CD14-positive monocyte (primary cell): Measurements from ENCODE around the gene MORN2. TPM values are rescaled to one million over a fixed set of nuclear protein-coding genes. Genes with fewer than 3 reads are reported as not detected.

ENCODE experiments used
- DNase-seq, 3 donors: peaks; one replicate each; pipeline ENCODE4 v3.0.0-alpha.2; 2011 to 2022
- H2AFZ ChIP-seq: 2 replicates; pipeline ENCODE4 v1.6.0; 2012; ENCODE audit warnings: mild to moderate bottlenecking, low read depth, low read length, inconsistent platforms; ENCODE audit not compliant: insufficient read depth, poor library complexity, severe bottlenecking
- H3K27ac ChIP-seq, 2 donors: 1 replicate in 1 of 2; 2 replicates in 1 of 2; pipeline ENCODE4 v1.5.1; 2012 to 2013; ENCODE audit warnings: low read length in 2 of 2, control low read depth in 1 of 2, inconsistent platforms in 1 of 2, low read depth in 1 of 2, mild to moderate bottlenecking in 1 of 2
- H3K27me3 ChIP-seq, 2 donors: one replicate each; pipeline versions ENCODE4 v1.6.0 to v1.6.1; 2011 to 2013; ENCODE audit warnings: low read length in 2 of 2; ENCODE audit not compliant: control insufficient read depth in 2 of 2, insufficient read depth in 2 of 2
- H3K36me3 ChIP-seq, 2 donors: replicated peaks in 1 of 2; 1 replicate in 1 of 2; 2 replicates in 1 of 2; pipeline versions ENCODE4 v1.5.1 to v1.6.1; 2012 to 2013; ENCODE audit warnings: low read length in 2 of 2, control low read depth in 1 of 2, inconsistent platforms in 1 of 2, mild to moderate bottlenecking in 1 of 2; ENCODE audit not compliant: insufficient read depth in 2 of 2, control insufficient read depth in 1 of 2
- H3K4me1 ChIP-seq, 2 donors: 1 replicate in 1 of 2; 2 replicates in 1 of 2; pipeline versions ENCODE4 v1.5.1 to v1.6.1; 2012 to 2013; ENCODE audit warnings: low read length in 2 of 2, control low read depth in 1 of 2, inconsistent platforms in 1 of 2, mild to moderate bottlenecking in 1 of 2, moderate library complexity in 1 of 2; ENCODE audit not compliant: insufficient read depth in 2 of 2, control insufficient read depth in 1 of 2
- H3K4me2 ChIP-seq: replicated peaks from 2 replicates; pipeline ENCODE3; 2012; ENCODE audit warnings: low read length, moderate library complexity, mild to moderate bottlenecking; ENCODE audit not compliant: poor library complexity, severe bottlenecking; ENCODE audit errors: extremely low read depth
- H3K4me3 ChIP-seq, 3 experiments: fragments of 200-600 bp in 1 of 3; sonication (generic) in 1 of 3; replicated peaks in 1 of 3; 1 replicate in 2 of 3; 2 replicates in 1 of 3; pipeline ENCODE4 v1.5.1; 2011 to 2013; ENCODE audit warnings: low read length in 3 of 3, mild to moderate bottlenecking in 3 of 3, control low read depth in 2 of 3, low read depth in 2 of 3, inconsistent platforms in 1 of 3, moderate library complexity in 1 of 3
- H3K79me2 ChIP-seq: 2 replicates; pipeline ENCODE4 v1.6.0; 2012; ENCODE audit warnings: mild to moderate bottlenecking, control low read depth, inconsistent platforms, low read length, moderate library complexity; ENCODE audit not compliant: insufficient read depth
- H3K9ac ChIP-seq: 2 replicates; pipeline ENCODE4 v1.6.0; 2017; ENCODE audit warnings: low read length, mild to moderate bottlenecking; ENCODE audit not compliant: insufficient read depth, poor library complexity, severe bottlenecking
- H3K9me3 ChIP-seq, 2 donors: replicated peaks in 1 of 2; 1 replicate in 1 of 2; 2 replicates in 1 of 2; pipeline versions ENCODE4 v1.5.1 to v1.6.1; 2012 to 2013; ENCODE audit warnings: low read length in 2 of 2, control low read depth in 1 of 2; ENCODE audit not compliant: control insufficient read depth in 1 of 2, insufficient read depth in 1 of 2
- H4K20me1 ChIP-seq: 2 replicates; pipeline ENCODE4 v1.6.0; 2012; ENCODE audit warnings: mild to moderate bottlenecking, low read length, control low read depth, moderate library complexity; ENCODE audit not compliant: insufficient read depth
- H3K27ac Mint-ChIP-seq, 7 donors: one replicate each; pipeline ENCODE4 v1.8.0; 2020; ENCODE audit warnings: mild to moderate bottlenecking in 7 of 7, mixed read lengths in 7 of 7, moderate library complexity in 6 of 7, inconsistent platforms in 2 of 7
- H3K27me3 Mint-ChIP-seq, 3 donors: one replicate each; pipeline ENCODE4 v1.8.0; 2021 to 2022; ENCODE audit warnings: low read depth in 3 of 3, mild to moderate bottlenecking in 3 of 3, mixed read lengths in 3 of 3, moderate library complexity in 3 of 3, inconsistent platforms in 1 of 3
- H3K36me3 Mint-ChIP-seq, 2 donors: one replicate each; pipeline ENCODE4 v1.8.0; 2020; ENCODE audit warnings: mixed read lengths in 2 of 2, inconsistent platforms in 1 of 2, mild to moderate bottlenecking in 1 of 2
- H3K4me1 Mint-ChIP-seq: one replicate; pipeline ENCODE4 v1.8.0; 2020; ENCODE audit warnings: mild to moderate bottlenecking, mixed read lengths
- H3K4me3 Mint-ChIP-seq, 2 donors: one replicate each; pipeline ENCODE4 v1.8.0; 2020; ENCODE audit warnings: mild to moderate bottlenecking in 2 of 2, mixed read lengths in 2 of 2, moderate library complexity in 1 of 2
- H3K9me3 Mint-ChIP-seq, 7 donors: one replicate each; pipeline ENCODE4 v1.8.0; 2020 to 2022; ENCODE audit warnings: mixed read lengths in 7 of 7, mild to moderate bottlenecking in 6 of 7, moderate library complexity in 6 of 7, inconsistent platforms in 2 of 7
- WGBS: methylation state at CpG from one replicate; pipeline ENCODE4 v1.1.5; 2013; ENCODE audit warnings: missing lambda C conversion rate; ENCODE audit not compliant: insufficient coverage; 5-methylcytosine and 5-hydroxymethylcytosine counted together
- intact Hi-C, 2 donors: fragments of 100-400 bp; cut with micrococcal nuclease; formaldehyde crosslinking; loops; one replicate each; pipeline versions ENCODE4 v1.15.0 to v1.15.1; 2023
- polyA plus RNA-seq, 3 donors: library from polyadenylated mRNA; depleted of rRNA in 1 of 3; unstranded in 2 of 3; stranded (reverse) in 1 of 3; fragments of 300-500 nt in 2 of 3; fragments of >200 nt in 1 of 3; fragmentation: Illumina TruSeq in 2 of 3; gene quantifications; 1 replicate in 2 of 3; 2 replicates in 1 of 3; pipeline ENCODE4 v1.2.3, GENCODE V29; 2012 to 2021
- TF ChIP-seq, protein P1 (sequence below): fragments of 200-600 bp; IDR thresholded peaks from one replicate; pipeline ENCODE4 v1.8.0; 2022; ENCODE audit warnings: antibody characterized with exemption, mild to moderate bottlenecking

The MORN2 gene
- polyA plus RNA-seq, 3 donors: 5.8 to 25.8 (median 24.0) TPM

DNA sequence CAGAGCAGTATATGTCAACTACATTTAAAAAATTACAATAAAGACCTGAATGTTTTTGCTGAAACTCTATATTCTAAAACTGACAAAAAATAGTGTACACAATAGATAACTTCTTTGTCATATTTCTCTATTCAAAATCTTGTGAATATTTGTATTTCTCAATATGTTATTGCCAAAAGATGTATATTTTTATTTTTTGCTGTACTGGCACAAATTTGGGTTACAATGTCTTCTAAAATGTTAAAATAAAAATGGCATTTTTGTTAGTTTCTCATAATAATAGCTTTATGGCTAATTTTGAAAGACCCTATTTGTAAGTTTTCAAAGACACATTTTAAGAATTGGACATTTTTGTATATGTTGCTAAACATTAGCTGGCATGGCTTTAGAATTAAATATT lies 13.3 kb downstream of the MORN2 start:
- H3K36me3 Mint-ChIP-seq: no peaks in the 10 kb centered on the region
- TF ChIP-seq, protein P1, sequence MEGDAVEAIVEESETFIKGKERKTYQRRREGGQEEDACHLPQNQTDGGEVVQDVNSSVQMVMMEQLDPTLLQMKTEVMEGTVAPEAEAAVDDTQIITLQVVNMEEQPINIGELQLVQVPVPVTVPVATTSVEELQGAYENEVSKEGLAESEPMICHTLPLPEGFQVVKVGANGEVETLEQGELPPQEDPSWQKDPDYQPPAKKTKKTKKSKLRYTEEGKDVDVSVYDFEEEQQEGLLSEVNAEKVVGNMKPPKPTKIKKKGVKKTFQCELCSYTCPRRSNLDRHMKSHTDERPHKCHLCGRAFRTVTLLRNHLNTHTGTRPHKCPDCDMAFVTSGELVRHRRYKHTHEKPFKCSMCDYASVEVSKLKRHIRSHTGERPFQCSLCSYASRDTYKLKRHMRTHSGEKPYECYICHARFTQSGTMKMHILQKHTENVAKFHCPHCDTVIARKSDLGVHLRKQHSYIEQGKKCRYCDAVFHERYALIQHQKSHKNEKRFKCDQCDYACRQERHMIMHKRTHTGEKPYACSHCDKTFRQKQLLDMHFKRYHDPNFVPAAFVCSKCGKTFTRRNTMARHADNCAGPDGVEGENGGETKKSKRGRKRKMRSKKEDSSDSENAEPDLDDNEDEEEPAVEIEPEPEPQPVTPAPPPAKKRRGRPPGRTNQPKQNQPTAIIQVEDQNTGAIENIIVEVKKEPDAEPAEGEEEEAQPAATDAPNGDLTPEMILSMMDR: no peak
- peaks cover 0 to 3% (median 0%) of the 10 kb centered on the region in 3 donors for H3K27me3 Mint-ChIP-seq
- Histone ChIP-seq H3K36me3 (no peaks in the 10 kb centered on the region), H3K9ac (no peak overlapping the region), H3K4me1 (no peaks in the 10 kb centered on the region), H3K27me3 (no peaks in the 10 kb centered on the region), H3K9me3 (no peaks in the 10 kb centered on the region), H3K4me3 (no peak overlapping the region), H3K79me2 (no peaks in the 10 kb centered on the region), H4K20me1 (no peaks in the 10 kb centered on the region), H3K27ac (no peak overlapping the region), H2AFZ (no peak overlapping the region), H3K4me2 (no peak overlapping the region)
- H3K4me3 Mint-ChIP-seq: no peak overlapping the region
- peaks cover 6% of the 10 kb centered on the region for H3K4me1 Mint-ChIP-seq
- H3K9me3 Mint-ChIP-seq: peaks cover 0 to 3% (median 0%) of the 10 kb centered on the region in 7 donors
- no peak overlapping the region for H3K27ac Mint-ChIP-seq
- no peak for DNase-seq
- intact Hi-C loops: no loop called here

DNA sequence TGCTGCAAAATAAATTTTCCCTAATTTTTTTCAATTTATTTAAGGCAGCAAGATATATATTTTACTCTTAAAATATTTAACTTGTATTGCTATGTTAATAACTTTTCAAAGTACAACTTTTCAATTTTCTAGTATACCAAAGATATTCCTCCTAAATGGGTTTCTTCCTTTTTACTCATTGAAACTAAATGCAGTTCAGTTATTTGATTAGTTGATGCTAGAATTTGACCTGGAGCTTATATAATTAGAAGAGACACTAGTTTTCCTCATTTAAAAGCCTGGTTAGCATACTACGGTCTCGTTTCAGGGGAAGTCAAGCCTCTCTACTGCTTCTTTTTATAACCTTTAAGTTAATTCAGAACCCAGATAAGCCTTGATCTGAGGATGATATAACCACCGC lies 13.8 kb downstream of the MORN2 start, which contains the start of gene ARHGEF33:
Gene ARHGEF33 (plus strand): TSS at position 301 of the 400 bp plus-strand sequence. CDS start 29,573 bp downstream, outside the sequence.
- Mint-ChIP-seq H3K27ac (no peak within 1 kb of the TSS), H3K4me3 (no peak within 1 kb of the TSS), H3K27me3 (peaks cover 0 to 1% (median 0%) of the 10 kb centered on the region in 3 donors), H3K4me1 (peaks cover 6% of the 10 kb centered on the region), H3K36me3 (no peaks in the 10 kb centered on the region), H3K9me3 (peaks cover 0 to 3% (median 0%) of the 10 kb centered on the region in 7 donors)
- WGBS: no CpG with 5 or more reads among the region's 3 CpGs
- H4K20me1 ChIP-seq: no peaks in the 10 kb centered on the region
- no peak within 1 kb of the TSS for H3K4me3 ChIP-seq
- no peaks in the 10 kb centered on the region for H3K27me3 ChIP-seq
- DNase-seq: no peak
- H3K4me2 ChIP-seq: no peak within 1 kb of the TSS
- intact Hi-C loops: no loop called here
- no peak within 1 kb of the TSS for H3K27ac ChIP-seq
- H2AFZ ChIP-seq: no peak within 1 kb of the TSS
- no peaks in the 10 kb centered on the region for H3K9me3 ChIP-seq
- TF ChIP-seq, protein P1: no peak
- H3K36me3 ChIP-seq: no peaks in the 10 kb centered on the region
- no peaks in the 10 kb centered on the region for H3K79me2 ChIP-seq
- H3K4me1 ChIP-seq: no peaks in the 10 kb centered on the region
- no peak within 1 kb of the TSS for H3K9ac ChIP-seq
